GM21423 (cell line): ENCODE data around the gene AHRR.

ENCODE experiments used
- ATAC-seq: cut with Tn5 transposase; IDR thresholded peaks from one replicate; pipeline ENCODE4 v1.9.1; 2021; ENCODE audit warnings: mild to moderate bottlenecking, moderate library complexity; ENCODE audit not compliant: unreplicated experiment

Gene AHRR

DNA sequence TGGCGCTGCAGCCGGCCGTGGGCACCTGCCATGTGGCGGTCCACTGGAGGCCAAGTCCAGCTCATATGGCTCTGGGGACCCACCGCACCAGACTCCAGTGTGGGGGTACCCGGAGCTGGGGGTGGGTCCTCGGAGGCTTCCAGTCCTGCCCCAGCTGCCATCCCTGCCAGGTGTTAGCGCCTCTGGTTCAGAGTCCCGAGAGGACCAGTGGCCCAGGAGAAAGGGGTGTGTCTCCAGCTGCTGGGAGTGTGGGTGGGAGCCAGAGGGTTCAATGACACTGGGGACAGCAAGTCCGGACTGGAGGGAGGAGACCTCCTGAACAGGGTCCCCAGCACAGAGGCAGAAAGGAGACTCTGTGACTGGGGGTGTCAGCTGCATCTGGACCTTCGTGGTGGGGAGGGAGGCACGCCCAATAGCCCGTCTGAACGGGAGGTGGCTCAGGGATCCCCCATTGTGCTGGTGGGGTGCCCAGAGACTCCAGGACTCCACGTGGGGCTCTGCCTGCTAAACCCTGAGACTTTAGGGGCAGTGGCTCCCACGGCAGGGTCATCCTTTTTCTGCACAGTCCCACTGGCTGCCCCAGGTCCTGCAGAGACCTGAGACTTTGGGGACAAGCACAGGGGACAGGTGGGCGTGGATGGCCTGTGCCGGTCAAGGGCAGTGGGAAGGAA, 2.4 kb upstream of the AHRR start:
- ATAC-seq: no peak

DNA sequence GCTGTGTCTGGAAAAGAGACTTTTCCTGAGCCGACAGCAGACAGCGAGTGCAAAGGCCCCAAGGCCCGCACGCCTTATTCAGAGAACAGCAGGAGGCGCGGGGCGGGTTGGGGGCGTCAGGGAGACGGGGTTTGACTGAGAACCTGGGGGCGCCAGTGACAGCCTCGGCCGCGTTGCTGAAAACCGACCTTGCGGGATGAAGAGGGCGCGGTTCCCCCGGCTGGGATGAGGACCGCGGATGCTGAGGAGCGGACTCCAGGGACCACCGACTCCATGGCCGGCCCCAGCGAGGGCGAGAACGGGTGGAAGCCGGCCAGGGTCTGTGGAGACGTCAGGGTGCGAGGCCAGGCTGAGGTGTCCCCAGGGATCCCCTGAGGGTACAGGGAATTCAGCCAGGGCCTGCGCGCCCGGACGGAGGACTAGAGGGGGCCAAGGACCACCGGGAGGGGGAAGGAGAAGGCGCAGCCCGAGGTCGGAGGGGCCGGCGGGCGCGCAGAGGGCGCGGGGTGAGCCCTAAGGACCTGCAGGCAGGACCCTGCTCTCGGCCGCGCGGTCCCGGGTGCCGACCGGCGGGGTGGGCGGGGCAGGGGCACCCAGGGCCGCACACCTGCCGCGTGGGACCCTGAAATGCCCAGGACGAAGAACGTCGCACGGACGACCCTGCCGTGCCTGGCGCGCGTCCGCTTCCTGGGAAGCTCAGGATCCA, 837 bp upstream of the AHRR start:
- ATAC-seq: no peak

DNA sequence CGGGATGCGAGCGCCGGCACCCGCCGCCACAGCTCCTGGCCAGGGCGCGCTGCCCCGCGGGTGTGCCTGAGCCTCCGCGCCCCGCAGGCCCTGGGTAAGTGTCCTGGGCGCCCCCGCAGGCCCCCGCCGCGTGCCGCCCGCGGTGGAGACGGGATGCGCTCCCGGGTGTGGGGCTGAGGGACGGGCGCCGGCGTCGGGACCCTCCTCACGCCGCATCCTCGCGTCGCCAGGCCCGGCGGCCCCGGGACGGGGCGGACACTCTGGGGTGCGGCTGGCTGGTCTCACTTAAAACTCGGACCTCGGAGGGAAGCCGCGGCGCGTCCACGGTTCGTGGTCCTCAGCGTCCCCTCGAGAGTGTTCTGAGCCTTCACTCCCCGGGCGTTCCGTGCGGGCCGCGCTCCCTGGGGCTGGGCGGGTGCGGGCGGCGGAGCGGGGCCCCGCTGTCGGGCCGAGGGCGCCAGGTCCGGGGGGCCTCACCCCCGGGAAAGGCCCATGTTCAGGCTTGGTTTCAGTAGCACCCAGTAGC, 275 bp downstream of the AHRR start:
- ATAC-seq: no peak

DNA sequence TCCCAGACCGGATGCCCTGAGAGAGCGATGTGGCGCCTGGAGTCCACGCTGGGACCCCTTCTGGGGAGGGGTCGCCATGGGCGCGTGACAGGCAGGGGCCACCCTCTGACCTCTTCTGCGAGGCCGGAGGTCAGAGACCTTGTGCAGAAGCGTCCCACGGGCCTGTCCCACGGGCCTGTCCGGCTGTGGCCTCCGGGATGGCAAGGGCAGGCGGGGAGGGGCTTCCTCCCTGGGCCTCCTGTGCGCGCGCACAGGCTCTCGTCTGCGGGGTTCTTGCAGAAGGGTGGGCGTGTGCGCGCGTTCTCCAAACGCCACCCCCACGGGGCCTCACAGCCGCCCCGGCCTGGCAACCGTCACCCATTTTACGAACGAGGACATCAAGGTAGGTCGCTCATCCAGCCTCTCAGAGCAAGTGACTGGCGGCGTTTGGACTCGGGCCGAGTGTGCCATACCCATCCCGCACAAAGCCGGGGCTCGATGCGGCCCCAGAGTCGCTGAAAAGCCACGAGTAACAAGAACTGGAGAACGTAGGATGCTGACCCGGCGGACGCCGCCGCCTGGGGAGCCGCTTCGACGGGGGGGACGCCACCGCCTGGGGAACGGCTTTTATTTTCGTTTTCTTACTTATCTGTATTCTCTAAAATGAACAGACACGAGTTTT, 897 bp downstream of the AHRR start:
- ATAC-seq: no peak

DNA sequence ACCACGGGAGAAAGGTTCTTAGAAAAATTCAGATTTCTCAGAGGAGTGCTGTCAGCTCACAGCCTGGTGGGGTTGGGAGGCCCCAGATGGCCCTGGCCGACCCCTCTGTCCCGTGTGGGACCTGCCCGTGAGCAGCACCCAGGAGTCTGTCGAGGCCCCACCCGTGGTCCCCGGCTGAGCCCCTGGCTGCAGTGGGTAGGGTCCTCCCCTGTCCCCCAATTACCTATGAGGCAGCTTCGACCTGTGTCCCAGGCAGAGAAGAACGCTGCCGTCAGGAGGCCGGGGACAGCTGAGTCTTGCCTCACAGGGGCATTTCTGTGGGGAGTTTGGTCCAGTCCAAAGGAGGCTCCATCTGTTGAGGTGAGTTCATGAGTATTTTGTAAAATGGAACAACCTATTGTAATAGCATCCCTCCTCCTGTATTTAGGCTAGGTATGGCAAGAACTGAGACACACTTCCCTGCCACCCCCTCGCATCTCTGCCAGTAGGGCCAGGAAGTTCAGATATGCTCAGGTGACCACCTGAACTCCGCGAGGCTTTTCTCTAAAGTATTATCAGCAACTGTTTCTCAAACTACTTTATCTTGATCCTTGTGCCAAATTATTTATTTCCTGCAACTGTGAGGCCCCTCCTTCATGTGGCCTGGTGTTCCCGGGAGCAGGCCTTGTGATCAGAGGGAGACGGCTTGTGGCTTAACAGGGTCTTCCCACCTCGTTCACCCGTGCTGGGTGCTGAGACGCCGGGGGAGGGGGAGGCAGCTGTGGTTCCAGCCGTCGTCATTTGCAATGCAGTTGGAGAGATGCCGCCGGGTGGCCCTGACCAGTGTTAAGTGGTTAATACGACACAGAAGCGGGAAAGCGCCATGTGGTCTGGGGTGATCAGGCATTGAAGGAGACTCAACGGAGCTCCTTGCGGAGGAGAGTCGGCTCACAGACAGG, 1.7 kb downstream of the AHRR start:
- no peak for ATAC-seq

DNA sequence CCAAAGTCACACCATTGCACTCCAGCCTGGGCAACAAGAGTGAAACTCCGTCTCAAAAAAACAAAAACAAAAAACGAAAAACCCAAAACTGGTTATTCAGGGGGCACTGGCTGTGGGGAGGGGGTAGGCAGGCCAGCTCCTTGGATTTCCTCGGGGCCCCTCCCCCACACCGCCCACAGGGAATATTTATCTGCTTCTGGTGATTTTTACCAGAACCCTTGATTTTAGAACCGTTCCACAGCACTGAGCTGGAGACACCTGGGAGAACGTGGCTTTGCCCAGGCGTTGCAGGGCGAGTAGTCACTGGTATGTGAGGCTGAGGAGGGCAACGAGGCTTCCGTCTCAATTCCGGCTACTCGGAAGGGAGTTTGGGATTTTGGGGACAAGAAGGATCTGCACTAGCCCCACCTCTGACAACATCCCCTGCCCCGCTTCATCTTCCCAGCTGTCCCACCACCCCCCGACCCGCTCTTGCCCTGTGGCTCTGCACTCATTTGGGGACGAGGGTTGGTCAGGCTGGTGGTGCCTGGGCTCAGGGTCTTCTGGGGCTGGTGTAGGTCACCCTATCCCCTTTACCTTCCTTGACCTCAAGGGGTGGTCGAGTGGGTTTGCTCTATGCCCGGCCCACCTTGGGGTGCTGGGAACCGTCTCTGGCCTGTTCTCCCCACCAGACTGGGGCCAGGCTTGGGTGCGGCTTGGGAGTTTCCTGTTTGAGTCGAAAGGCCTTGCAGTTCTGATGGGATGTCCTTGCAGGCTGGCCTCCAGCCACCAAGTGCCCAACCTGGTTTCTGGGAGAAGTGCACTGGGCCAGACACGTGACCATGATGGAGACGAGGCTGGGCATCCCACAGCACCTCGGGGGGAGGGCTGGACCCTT, 3.5 kb downstream of the AHRR start:
- no peak for ATAC-seq

DNA sequence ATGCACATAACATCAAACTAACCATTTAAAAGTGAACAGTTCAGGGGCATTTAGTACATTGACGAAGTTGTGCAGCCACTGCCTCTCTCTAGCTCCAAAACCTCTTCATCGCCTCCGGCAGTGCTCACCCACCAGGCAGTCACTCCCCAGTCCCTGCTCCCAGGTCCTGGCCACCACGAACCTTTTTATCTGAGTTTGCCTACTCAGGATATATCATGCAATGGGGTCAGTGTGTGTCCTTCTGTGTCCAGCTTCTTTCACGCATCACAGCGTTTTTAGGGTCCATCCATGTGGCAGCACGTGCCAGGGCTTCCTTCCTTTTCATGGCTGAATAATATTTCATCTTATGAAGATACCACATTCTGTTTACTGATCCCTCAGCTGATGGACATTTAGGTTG, 4.6 kb downstream of the AHRR start:
- ATAC-seq: no peak

DNA sequence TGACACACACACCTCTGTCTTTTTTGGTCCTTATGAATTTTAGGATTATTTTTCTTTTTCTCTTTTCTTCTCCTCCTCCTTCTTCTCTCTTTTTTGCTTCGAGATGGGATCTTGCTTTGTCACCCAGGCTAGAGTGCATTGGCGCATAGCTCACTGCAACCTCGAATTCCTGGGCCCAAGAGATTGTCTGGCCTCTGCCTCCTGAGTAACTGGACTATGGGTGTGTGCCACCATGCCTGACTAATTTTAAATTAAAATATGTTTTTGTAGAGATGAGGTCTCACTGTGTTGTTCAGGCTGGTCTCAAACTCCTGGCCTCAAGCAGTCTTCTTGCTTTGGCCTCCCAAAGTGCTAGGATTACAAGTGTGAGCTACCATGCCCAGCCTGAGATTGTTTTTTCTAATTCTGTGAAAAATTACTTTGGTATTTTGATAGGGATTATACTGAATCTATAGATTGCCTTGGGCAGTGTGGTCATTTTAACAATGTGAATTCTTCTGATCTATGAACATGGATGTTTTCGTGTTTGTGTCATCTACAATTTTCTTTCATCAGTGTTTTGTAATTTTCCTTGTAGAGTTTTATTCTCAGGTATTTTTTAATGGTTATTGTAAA, 7.7 kb downstream of the AHRR start:
- ATAC-seq: no peak

DNA sequence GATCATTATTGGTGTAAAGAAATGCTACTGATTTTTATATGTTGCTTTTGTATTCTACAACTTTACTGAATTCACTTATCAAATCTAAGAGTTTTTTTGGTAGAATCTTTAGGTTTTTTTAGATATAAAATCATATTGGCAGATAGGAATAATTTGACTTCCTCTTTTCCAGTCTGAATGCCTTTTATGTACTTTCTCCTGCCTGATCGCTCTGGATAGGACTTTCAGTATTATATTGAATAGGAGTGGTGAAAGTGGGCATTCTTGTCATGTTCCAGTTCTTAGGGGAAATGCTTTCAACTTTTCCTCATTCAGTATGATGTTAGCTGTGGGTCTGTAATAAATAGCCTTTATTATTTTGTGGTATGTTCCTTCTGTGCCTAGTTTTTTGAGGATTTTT, 8.3 kb downstream of the AHRR start:
- ATAC-seq: no peak

DNA sequence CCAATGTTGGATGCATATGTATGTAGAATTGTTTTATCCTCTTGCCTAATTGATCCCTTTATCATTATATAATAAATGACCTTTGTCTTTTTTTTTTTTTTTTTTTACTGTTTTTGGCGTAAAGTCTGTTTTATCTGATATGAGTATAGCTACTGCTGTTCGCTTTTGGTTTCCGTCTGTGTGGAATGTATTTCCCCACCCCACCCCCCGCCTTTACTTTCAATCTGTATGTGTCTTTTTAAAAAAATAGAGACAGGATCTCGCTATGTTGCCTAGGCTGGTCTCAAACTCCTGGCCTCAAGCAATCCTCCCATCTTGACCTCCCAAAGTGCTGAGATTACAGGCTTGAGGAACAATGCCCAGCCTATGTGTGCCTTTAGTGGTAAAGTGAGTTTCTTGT, 11.3 kb downstream of the AHRR start:
- ATAC-seq: no peak

DNA sequence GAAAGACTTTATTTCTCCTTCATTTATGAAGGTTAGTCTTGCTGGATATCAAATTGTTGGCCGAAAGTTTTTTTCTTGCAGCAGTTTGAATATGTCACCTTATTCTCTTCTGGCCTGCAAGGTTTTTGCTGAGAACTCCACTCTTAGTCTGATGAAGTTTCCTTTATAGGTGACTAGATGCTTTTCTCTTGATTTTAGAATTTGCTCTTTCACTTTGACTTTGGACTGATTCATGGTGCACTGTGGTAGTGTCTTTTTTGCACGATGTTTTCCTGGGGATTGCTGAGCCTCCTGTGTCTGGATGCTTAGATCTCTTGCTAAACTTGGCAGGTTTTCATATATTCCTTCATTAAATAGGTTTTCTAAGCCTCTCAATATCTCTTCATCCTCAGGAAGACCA, 12.4 kb downstream of the AHRR start:
- ATAC-seq: no peak

DNA sequence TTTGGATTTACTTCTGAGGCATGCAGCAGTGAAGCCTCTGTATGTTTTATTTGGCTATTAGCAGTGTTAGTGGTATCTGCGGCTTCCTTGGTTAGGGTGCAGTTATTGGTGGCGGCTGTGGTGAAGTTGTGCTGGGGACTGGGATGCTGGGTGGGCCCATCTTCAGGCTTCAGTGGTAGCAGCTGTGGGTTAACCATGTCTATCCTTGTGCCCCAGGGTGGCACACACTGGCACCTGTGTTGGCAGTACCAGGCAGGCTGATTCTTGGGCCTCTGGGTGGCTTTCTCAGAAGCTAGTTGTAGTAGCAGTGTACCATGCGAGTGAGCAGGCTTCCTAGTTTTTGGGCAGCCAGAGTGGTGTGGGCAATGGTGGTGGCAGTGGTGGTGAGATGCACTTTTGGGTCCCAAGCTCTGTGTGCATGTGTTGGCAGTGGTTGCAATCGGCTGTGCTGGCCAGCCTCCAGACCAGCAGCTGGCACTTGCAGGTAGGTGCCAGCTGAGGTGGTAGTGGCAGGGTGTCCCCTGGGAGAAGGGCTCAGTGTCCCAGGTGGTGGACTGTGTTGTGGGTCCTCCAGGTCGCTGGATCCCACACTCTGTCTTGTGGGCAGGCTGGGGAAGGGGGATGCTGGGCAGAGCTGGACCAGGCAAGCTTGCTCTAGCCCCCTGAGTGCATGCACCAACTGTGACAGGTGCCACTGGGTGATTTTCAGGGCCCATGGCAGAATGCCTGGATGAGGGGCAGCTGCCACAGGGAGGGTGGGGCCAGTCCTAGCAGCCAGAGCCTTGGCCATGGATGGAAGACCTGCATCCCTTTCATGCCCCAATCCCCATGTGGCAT, 13.6 kb downstream of the AHRR start:
- no peak for ATAC-seq

DNA sequence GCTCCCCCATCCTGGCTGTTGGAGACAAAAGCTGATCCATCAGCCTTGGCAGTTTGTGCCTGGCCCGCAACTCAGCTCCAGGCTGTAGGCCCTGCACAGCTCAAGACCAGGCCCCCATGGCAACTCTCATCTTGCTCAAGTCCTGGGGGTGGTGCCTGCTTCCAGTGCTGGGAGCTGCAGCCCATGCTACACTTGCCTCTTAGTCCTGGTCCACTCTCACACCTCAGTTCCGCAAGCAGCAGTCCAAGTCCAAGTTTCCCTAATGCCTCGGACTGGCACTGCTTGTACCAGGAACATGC, 14.2 kb downstream of the AHRR start:
- no peak for ATAC-seq

DNA sequence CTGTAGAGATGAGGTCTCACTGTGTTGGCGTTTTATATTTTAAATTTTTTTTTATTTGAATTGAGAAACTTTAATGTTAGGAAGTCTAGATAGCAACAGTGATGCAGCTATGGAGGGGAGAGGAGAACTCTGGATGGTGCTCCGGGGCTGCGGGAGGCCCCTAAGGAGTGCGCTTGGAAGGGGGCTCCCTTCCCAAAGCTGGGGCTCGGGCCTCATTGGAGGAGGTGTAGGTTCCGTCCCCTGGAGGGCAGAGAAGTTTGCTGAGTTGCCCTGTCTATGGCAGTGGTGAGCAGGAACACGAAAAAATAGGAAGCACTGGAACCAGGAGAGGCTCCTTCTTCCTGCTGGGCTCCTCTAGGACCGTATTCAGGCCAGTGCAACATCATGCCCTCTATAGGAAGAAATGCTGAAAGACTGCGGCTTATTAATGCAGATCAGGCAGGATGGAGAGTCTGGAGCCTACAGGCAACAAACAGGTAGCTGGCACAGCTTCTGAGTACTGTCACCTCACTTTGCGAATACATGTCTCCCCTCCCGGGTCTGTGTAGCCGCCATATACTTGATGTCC, 16.1 kb downstream of the AHRR start:
- ATAC-seq: no peak

DNA sequence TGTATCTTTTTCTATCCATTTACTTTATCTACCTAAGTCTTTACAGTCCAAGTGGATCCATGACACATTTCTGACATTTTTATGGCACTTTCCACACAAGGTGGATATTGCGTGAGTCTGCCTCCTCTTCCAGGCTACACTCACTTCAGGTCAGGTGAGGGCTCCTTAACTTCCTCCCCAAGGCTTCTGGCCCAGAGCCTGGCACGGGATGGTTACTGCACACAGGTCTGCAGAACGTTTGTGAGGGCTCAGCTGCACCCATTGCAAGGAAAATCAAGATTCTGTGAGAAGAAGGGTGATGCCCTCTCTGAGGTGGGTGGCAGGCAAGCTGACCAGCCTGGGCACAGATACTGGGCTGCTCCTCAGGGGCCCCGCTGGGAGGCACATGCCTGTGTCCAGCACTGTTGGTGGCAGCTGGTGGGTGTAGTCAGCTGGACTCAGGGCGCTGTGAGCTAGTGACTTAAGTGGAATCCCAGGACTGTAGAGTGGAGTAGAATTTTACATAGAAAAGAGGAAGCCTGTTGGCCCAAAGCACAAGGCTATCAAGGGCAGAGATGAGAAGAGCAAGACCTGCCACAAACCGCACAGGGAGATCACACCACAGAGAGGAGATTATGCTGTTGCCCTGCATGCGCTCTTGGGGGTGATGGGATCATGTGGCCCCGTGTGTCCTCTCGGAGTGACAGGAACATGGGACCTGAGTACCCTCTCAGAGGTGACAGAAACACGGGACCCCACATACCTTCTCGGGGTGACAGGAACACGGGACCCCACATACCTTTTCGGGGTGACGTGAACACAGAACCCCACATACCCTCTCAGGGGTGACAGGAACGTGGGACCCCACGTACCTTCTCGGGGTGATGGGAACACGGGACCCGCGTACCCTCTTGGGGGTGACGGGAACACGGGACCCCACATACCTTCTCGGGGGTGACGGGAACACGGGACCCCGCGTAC, 21.3 kb downstream of the AHRR start:
- ATAC-seq: no peak

DNA sequence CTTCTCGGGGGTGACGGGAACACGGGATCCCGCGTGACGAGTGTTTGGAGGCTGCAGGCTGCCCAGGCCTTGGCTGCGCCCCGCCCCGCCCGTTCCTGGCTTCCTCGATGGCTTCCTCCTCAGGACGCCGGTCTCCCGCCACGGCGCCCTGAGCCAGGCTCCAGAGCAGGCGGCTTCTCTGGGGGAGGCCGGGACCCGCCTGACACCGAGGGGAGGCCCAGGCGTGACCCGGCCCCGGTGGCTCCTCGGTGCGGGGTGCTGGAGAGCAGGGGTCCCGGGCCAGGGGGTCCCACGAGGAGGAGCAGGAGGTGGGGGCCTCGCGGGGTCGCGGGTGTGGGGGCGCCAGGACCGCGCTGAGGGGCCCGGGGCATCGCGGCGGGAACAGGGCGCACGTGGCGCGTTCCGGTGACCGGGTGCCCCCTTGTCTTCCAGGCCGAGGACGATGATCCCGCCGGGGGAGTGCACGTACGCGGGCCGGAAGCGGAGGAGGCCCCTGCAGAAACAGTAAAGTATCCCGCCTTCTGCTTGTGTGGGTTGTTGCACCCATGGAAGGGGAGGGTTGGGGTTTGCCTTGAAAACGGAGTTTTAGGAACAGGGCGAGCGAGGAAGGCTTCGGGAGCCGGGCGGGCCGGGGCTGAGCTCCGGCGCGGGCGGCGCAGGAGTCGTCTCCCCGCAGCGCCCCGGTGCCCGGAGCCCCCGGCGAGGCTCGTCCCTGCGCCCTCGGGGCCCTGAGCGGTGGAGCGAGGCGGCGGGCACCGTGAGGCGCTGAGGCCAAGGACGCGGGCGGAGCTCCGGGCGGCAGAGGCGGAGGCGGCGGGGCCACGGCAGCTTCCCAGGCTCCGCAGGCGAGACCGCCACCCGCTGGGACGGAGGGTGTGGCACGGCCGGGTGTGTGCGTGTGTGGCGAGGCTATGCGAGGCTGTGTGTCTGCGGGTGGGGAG, 22.2 kb downstream of the AHRR start:
- ATAC-seq: peak; percentile 48
